Non-pigmented ciliary epithelial cell (primary cell): ENCODE data around the gene UBXN6.

Experiments used
- DNase-seq: peaks from one replicate; pipeline ENCODE4 v3.0.0-alpha.2; 2010; ENCODE audit warnings: low read depth

The UBXN6 gene, protein sequence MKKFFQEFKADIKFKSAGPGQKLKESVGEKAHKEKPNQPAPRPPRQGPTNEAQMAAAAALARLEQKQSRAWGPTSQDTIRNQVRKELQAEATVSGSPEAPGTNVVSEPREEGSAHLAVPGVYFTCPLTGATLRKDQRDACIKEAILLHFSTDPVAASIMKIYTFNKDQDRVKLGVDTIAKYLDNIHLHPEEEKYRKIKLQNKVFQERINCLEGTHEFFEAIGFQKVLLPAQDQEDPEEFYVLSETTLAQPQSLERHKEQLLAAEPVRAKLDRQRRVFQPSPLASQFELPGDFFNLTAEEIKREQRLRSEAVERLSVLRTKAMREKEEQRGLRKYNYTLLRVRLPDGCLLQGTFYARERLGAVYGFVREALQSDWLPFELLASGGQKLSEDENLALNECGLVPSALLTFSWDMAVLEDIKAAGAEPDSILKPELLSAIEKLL

GRCh38 chr19:4457654-4458395, at the start of gene UBXN6:
Gene UBXN6 (minus strand): TSS chr19:4457794. CDS start chr19:4457697, 97 bp downstream.
- DNase-seq, result peak; percentile 92

DNA sequence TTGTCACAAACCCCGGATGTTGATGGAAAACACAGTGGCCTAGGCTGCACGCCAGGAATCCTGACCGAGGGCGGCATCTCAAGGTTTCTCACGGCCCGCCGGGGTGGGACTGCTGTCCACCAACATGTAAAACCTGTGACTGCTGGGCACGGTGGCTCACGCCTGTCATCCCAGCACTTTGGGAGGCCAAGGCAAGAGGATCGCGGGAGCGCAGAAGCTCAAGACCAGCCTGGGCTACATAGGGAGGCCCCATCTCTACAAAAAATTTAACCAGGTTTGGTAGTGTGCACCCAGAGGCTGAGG, 49.5 kb upstream of the UBXN6 start:
- DNase-seq, result no peak

GRCh38 chr19:4506449-4507149, 49.0 kb upstream of the UBXN6 start:
- peak; percentile 38 for DNase-seq

GRCh38 chr19:4505570-4506448, 48.2 kb upstream of the UBXN6 start:
- no peak for DNase-seq

- no peak for DNase-seq
Measured at GRCh38 chr19:4504891-4505569, 47.4 kb upstream of the UBXN6 start.

DNA sequence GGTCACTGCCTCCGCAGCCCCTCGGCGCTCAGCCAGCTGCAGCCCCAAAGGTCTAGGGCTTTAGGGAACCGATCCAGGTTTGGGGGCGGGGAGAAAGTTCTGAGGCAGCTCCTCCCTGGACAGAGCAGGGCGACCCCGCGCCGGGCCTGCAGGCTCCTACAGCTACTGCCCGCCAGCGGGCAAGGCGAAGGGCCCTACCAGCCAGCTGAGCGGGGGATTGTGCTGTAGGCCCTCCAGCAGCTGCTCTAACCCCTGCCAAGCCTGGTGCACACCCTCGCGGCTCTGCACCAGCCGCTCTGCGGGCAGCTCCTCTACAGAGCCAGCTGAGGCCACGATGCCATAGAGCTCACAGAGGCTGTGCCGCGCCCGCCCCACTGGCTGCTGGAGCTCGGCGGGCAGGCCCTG, 46.7 kb upstream of the UBXN6 start:
- no peak for DNase-seq

DNA sequence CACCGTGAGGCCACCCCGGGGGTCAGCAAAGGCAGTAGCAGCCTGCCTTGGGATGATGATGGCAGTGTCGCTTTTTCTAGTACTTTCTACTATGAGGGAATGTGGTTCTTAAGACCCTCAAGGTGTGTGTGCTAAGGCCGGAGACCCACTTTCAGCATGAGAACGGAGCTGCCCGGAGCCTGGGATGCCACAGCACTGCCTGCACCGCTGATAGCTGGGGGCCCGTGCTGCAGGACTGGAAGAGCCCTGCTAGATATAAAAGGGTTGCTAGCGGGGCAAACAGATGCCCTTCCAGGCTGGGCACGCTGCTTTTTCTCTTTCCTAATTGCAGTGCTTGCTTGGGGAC, 46.2 kb upstream of the UBXN6 start:
- DNase-seq, result no peak

- DNase-seq, result no peak
Measured at GRCh38 chr19:4503132-4503824, 45.7 kb upstream of the UBXN6 start.

DNA sequence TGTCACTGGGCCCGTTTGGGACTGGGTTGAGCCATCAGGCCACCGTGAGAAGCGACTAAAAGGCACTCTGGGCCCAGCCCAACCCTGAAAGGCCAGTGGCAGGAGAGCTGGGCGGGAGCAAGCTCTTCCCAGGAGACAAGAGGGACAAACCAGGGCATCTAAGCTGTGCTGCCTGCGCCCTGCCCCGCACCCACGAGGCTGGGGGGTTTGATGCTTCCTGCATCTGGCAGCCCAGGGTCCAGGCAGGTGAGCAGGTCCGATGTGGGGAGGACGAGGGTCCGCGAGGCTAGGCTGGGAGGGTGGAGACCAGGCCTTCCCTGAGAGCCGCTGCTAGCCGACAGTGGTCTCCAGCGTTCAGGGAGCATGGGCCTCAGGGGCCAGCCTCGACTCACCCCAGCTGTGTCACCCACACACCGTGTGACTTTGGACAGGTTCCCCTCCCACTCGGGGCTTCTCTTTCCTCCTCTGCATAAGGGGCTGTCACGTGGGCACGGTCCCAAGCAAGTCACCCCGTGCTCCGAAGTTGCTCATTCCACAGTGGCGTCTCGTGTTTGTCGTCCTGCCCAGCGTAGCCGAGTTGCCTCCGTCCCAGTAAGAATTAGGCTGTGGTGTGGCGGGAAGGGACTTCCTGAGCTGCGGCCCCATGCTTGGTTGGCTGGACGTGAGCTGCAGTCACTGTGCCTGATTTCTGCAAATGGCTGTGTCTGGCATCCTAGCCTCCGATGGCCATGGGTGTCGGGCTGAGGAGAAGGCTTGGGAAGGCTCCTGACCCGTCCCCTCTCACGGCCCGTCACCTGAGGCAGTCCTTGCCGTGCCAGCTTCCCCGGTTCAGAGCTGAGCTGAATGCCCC, 44.9 kb upstream of the UBXN6 start:
- no peak for DNase-seq

- DNase-seq, result no peak
Measured at GRCh38 chr19:4501691-4502090, 44.1 kb upstream of the UBXN6 start.

DNA sequence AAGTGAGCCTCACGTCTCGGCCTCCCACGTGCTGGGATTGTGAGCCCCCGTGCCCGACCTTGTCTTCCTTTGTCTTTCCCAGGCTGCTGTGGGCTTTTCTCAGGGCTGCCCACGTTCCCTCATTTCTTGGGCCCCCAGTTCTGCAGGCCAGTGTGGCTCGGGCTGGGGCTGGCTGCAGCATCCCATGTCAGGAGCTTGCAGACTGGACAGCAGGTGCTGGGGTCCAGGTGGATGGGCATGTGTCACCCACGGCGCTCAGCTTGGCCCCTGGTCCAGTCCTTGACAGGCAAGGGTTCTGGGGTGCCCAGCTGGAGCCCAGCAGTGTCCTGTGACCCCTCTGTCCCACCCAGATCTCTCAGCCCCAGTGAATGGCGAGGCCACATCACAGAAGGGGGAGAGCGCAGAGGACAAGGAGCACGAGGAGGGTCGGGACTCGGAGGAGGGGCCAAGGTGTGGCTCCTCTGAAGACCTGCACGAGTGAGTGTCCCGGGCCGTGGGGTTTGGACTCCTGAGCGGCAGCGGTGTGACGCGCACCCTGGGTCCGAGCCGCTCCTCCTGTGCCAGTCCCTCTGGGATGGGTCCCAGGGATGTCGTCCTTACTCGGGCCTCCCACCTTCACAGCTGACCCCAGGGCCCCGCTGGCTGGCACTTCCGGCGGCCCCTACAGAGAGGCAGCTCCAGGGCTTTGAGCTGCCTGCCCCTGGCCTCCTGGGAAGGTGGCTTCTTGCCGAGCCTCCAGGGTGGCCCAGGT, 43.4 kb upstream of the UBXN6 start:
- DNase-seq, result no peak

DNA sequence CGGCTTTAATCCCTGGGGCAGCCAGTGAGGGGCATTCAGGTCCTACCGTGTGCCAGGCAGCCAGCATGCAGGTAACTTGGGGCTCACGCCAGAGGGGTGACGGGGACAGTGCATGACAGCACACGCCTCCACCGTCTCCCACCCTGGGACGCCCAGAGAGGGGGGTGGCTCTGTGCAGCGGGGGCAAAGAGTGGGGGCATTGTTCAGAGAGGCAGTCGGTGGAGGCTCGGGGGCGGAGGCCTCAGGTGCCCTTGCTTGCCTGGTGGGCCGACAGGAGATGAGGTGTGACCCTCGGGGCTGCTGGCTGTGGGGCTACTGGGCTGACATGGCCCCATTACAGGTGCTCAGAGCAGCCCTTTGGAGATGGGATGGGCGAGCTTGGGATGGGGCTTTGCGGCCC, 42.3 kb upstream of the UBXN6 start:
- no peak for DNase-seq

DNA sequence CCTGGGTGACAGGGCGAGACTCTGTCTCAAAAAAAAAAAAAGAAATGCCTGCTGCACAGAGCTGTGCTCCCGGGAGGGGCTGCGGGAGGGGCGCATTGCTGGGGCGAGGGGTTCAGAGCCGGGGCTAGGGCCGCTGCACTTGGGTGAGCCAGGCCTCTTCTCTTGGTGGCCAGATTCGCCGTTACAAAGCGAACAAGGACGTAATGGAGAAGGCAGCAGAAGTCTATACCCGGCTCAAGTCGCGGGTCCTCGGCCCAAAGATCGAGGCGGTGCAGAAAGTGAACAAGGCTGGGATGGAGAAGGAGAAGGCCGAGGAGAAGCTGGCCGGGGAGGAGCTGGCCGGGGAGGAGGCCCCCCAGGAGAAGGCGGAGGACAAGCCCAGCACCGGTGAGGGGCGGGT, 41.7 kb upstream of the UBXN6 start:
- DNase-seq, result no peak

DNA sequence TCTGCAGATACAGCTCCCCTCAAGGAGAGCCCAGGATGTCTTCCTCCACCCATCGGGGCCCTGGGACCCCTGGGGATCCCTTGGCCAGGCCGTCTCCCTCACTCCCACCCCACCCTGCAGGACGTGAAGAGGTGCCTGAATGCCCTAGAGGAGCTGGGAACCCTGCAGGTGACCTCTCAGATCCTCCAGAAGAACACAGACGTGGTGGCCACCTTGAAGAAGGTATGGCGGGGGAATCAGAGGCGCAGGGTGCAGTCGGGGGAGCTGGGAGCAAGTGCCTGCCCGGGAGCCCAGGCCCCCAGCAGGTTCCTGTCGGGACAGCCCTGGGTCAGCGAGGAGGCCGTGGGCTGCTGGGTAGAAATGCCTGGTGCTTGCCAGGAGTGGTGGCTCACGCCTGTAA, 41.1 kb upstream of the UBXN6 start:
- DNase-seq, result no peak

- no peak for DNase-seq
Measured at GRCh38 chr19:4497770-4498389, 40.3 kb upstream of the UBXN6 start.

- DNase-seq, result no peak
Measured at GRCh38 chr19:4496304-4496703, 38.7 kb upstream of the UBXN6 start.

- no peak for DNase-seq
Measured at GRCh38 chr19:4495471-4495870, 37.9 kb upstream of the UBXN6 start.

GRCh38 chr19:4494691-4495064, 37.1 kb upstream of the UBXN6 start:
- DNase-seq, result no peak
